Measurements from ENCODE around the gene IL17RB. TPM values are rescaled to one million over a fixed set of nuclear protein-coding genes. Genes with fewer than 3 reads are reported as not detected.

Gene IL17RB
- polyA plus RNA-seq, 2 of the 4 experiments (the other 2 are of a cell fraction) = 1.9 to 2.2 TPM

- TF ChIP-seq NR3C1 (IDR thresholded peaks at IDR 0.05) = no peak
- TF ChIP-seq, protein P1, sequence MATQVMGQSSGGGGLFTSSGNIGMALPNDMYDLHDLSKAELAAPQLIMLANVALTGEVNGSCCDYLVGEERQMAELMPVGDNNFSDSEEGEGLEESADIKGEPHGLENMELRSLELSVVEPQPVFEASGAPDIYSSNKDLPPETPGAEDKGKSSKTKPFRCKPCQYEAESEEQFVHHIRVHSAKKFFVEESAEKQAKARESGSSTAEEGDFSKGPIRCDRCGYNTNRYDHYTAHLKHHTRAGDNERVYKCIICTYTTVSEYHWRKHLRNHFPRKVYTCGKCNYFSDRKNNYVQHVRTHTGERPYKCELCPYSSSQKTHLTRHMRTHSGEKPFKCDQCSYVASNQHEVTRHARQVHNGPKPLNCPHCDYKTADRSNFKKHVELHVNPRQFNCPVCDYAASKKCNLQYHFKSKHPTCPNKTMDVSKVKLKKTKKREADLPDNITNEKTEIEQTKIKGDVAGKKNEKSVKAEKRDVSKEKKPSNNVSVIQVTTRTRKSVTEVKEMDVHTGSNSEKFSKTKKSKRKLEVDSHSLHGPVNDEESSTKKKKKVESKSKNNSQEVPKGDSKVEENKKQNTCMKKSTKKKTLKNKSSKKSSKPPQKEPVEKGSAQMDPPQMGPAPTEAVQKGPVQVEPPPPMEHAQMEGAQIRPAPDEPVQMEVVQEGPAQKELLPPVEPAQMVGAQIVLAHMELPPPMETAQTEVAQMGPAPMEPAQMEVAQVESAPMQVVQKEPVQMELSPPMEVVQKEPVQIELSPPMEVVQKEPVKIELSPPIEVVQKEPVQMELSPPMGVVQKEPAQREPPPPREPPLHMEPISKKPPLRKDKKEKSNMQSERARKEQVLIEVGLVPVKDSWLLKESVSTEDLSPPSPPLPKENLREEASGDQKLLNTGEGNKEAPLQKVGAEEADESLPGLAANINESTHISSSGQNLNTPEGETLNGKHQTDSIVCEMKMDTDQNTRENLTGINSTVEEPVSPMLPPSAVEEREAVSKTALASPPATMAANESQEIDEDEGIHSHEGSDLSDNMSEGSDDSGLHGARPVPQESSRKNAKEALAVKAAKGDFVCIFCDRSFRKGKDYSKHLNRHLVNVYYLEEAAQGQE (IDR thresholded peaks at IDR 0.05) = no peak
- TF ChIP-seq PBX3 (IDR thresholded peaks at IDR 0.05) = no peak
- no peak for TF ChIP-seq PHF8 (IDR thresholded peaks at IDR 0.05; ENCODE audit: borderline replicate concordance, low read depth)
- TF ChIP-seq CEBPB (IDR thresholded peaks at IDR 0.05) = no peak
- no peak for TF ChIP-seq ZC3H11A (IDR thresholded peaks at IDR 0.05)
- TF ChIP-seq ESRRA (IDR thresholded peaks at IDR 0.05; ENCODE audit: borderline replicate concordance, low read length) = no peak
Observed at GRCh38 chr3:53846134-53846850, at the start of gene IL17RB, which contains the start of gene CHDH (continued).

GRCh38 chr3:53798144-53798543 is 48.2 kb upstream of the IL17RB start:
- H3K27ac ChIP-seq = no peak overlapping the region
- H3K4me1 ChIP-seq = no peaks in the 10 kb centered on the region
- ChIA-PET POLR2A (no interaction called here), CTCF (interaction anchor here (1.0 kb wide), 1 partner anchor 10 kb away, joined by 3 read pairs; no protein-coding TSS in a partner anchor)
- no peak for TF ChIP-seq HOXB5 (CRISPR knock-in tag; IDR thresholded peaks at IDR 0.05)
- TF ChIP-seq MAFK (IDR thresholded peaks at IDR 0.05; ENCODE audit: partially characterized antibody) = no peak
- TF ChIP-seq E2F6 (IDR thresholded peaks at IDR 0.05; ENCODE audit: borderline replicate concordance, low read depth) = no peak
- TF ChIP-seq CBX8 (IDR thresholded peaks at IDR 0.05) = no peak
- TF ChIP-seq MAZ (IDR thresholded peaks at IDR 0.05; ENCODE audit: borderline replicate concordance, low read depth, low read length) = no peak
- no peak for TF ChIP-seq PBX3 (IDR thresholded peaks at IDR 0.05)
- no peak for TF ChIP-seq BCL3 (IDR thresholded peaks at IDR 0.05)
- no peak for TF ChIP-seq RFX5 (IDR thresholded peaks at IDR 0.05)
- no peak for TF ChIP-seq RNF2 (IDR thresholded peaks at IDR 0.05; ENCODE audit: borderline replicate concordance, low read depth)
- no peak for TF ChIP-seq CHD4 (IDR thresholded peaks at IDR 0.05; ENCODE audit: borderline replicate concordance)
- no peak for TF ChIP-seq KDM1A (IDR thresholded peaks at IDR 0.05; ENCODE audit: low read depth)
- TF ChIP-seq RARB (CRISPR knock-in tag; IDR thresholded peaks at IDR 0.05) = no peak
- no peak for TF ChIP-seq HEYL (CRISPR knock-in tag; IDR thresholded peaks at IDR 0.05)
- TF ChIP-seq, protein P2, sequence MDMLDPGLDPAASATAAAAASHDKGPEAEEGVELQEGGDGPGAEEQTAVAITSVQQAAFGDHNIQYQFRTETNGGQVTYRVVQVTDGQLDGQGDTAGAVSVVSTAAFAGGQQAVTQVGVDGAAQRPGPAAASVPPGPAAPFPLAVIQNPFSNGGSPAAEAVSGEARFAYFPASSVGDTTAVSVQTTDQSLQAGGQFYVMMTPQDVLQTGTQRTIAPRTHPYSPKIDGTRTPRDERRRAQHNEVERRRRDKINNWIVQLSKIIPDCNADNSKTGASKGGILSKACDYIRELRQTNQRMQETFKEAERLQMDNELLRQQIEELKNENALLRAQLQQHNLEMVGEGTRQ (IDR thresholded peaks at IDR 0.05) = no peak
- no peak for TF ChIP-seq ZFP36 (IDR thresholded peaks at IDR 0.05; ENCODE audit: borderline replicate concordance, partially characterized antibody)
- no peak for TF ChIP-seq NR3C1 (IDR thresholded peaks at IDR 0.05)
- H3K4me2 ChIP-seq = no peak overlapping the region
- no peak overlapping the region for H3K4me3 ChIP-seq
- WGBS (ENCODE audit: missing lambda C conversion rate) = 66% methylated on average over 8 of the region's 8 CpGs
- no peaks in the 10 kb centered on the region for H3K9me3 ChIP-seq
- no peak for DNase-seq (ENCODE audit: low read depth in 1 of 2, low spot score in 1 of 2)
- FAIRE-seq = no peak
- ATAC-seq = no peak
